HS-27A (cell line): Measurements from ENCODE around the gene SIGLEC7.

ENCODE experiments used
- DNase-seq: peaks from one replicate; pipeline ENCODE4 v3.0.0-alpha.2; 2012; ENCODE audit warnings: low read depth, missing footprints

SIGLEC7 gene

GRCh38 chr19:51169283-51169918, 27.3 kb downstream of the SIGLEC7 start:
- DNase-seq = peak; percentile 20

- no peak for DNase-seq
These were observed 30.1 kb downstream of the SIGLEC7 start for GRCh38 chr19:51172223-51172622.

DNA sequence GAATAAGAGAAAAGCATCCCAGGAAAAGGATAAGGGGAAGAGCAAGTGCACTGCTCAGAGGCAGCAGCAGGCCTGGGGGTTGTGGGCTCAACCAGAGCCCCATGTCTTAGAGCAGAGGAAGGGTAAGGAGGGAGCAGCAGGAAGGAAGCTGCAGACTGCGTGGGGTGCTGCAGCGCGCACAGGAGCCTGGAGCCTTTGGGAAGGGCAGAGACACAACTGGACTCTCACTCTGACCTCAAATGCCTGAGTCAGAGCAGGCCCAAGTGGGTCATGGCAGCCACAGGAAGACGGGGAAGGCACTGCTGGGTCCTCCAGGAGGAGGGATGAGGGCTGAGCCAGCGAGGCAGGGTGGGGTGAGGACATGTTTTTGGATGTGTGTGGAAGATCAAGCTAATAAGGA, 31.6 kb downstream of the SIGLEC7 start:
- no peak for DNase-seq

DNA sequence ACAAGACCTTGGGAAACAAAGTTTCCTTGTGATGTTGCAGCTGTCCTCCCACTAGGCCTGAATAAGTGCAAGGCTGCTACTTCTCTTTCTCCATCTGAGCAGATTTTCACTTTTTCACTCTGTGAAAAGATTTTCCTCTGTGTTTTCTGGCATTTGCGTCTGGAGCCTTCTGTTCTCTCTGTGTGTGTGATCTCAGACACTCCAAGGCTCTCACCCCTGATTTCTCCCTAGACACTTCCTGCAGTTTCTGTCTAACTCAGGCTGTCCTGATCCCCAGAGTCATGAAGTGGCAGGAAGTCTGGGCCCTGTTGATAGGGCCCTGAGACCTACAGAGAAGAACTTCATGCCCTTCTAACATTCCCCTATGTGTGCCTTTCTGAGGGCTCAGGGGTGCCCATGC, 37.2 kb downstream of the SIGLEC7 start:
- no peak for DNase-seq

GRCh38 chr19:51181377-51181912, 39.3 kb downstream of the SIGLEC7 start:
- DNase-seq = no peak

DNA sequence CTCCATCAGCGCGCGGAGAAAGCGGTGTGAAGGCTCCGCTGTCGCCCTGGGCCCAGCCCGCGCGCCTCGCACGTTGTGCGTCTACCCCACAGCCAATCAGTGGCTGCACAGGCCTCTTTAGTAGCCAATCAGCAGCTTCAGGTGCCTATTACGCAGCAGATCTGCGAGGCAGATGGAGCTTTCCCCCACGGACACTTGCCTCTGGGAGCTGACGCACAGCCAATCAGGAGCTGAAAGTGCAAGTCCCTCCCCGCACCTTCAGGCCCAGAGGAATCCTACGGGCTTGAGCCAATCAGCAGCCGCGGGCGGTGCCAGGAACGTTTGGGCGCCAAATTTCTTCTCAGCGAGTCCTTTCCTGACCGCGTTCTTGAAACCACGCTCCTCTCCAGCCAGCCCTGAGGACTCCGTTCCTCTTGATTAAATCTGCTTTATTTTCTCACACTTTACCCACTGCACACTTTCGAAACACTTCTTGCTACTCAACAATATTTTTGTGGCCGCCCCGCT, 39.9 kb downstream of the SIGLEC7 start:
- no peak for DNase-seq

DNA sequence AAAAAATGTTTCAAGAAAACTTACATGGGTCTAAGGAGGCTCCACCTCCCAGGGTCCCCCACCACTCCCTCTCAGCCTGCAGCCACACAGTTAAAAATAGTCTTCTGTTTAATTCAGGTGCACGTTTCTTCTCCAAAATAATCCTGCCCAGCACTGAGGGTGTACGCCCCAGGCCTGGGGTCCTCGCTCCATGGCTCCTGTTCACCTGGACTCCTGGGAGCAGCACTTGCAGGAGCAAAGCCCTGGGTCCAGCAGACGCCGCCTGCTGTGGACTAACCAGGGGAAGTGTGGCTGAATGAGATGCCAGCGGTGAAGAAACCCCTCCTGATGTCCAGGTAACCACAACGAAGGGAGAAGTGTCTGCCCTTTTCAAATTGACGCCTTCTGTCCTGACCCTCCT, 41.5 kb downstream of the SIGLEC7 start:
- DNase-seq = no peak

GRCh38 chr19:51185069-51185867, 43.2 kb downstream of the SIGLEC7 start:
- no peak for DNase-seq

DNA sequence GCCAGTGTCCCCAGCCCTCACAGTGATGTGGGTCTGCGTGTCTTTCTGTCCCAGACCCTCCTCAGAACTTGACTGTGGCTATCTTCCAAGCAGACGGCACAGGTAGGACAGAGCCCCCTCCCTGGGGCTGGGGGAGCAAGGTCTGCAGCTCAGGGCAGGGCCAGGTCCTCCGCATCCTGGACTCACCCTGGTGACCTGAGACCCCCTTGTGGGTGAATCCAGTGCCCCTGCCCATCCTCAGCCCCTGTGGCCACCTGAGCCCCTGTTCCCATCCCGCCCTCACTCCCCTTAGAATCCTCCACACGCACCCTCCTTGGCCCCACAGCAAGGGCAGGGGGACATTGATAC, 43.7 kb downstream of the SIGLEC7 start:
- no peak for DNase-seq

DNA sequence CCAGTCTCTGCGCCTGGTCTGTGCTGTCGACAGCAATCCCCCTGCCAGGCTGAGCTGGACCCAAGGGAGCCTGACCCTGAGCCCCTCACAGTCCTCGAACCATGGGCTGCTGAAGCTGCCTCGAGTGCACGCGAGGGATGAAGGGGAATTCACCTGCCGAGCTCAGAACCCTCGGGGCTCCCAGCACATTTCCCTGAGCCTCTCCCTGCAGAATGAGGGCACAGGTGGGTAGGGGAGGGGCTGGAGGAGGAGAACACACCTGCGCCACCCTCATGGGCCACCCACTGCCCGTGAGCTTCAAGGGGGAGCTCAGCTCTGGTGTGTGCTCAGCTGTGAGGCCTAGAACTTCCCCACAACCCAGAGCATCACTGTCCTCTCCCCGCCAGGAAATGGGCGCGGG, 44.2 kb downstream of the SIGLEC7 start:
- DNase-seq = no peak

DNA sequence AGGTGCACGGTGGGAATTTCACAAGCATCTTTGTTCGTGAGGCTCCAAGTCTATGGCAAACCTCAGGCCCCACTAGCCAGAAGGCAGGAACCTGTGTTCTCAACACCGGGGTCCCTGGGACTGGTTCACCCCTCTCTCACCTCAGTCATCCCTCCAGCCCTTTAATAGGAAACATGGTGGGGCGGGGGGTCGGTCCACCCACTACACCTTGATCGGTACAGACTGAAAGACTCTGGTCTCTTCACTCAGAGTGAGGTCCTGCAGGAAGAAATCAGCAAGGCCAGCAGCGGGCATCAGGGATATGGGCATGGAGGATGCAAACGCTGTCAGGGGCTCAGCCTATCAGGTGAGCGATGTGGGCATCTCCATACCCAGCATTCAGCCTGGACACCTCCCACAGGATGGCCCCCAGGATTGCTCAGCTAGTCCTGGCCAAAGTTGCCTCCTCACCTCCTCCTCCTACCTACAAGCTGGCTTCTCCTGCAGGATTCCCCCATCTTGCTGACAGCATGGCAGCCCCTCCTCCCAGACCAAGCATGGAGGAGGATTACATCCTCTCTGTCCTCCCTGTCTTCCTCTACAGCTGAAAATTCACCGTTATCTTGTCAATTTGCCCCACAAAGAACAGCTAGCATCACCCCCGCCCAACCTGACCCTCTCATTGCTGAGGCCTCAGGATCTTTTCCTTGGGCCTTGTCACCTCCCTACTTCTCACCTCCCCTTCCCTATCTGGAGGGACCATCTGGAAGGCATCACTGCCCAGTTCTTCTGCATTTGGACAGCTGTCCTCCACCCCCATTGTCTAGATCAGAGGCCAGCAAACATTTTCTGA, 45.5 kb downstream of the SIGLEC7 start:
- no peak for DNase-seq

GRCh38 chr19:51188227-51188559, 46.1 kb downstream of the SIGLEC7 start:
- DNase-seq = no peak

DNA sequence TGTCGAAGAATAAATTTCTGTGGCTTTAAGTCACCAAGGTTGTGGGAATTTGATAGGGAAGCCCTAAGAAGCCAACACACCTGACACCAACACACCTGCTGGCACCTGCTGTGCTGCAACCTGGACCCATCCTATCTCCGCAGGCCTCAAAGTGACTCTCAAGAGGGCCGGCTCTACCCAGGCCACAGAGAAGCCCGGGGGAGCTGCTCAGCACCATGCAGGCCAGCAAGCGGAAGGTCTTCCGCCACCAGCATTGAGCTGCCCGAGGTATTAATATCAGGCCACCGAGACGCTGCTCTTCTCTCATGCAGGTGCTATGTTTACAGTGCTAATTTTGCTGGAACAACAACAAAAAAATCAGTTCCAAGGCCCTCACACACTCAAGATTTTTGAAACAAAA, 50.6 kb downstream of the SIGLEC7 start:
- DNase-seq = no peak

GRCh38 chr19:51194527-51195315, 52.6 kb downstream of the SIGLEC7 start:
- no peak for DNase-seq

GRCh38 chr19:51195316-51195586, 53.1 kb downstream of the SIGLEC7 start:
- DNase-seq = no peak

DNA sequence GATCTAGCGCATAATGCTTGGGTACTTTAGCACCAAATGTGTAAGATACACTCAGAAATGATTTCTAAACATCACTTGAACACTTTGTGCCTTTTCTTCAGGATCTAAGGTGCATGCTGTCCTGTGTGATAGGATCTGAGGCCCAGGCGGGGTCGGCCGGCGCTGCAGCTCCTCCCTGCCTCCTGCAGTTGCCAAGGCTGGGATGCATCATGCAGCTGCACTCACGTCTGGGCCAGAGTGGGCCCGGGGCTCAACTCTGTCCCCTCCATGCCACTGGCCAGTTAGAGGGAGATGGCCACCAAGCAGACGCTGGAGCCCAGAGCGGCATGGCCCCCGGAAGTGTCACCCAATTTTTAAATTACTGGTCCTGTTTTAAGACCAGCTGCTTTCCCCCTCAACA, 53.5 kb downstream of the SIGLEC7 start:
- DNase-seq = no peak

DNA sequence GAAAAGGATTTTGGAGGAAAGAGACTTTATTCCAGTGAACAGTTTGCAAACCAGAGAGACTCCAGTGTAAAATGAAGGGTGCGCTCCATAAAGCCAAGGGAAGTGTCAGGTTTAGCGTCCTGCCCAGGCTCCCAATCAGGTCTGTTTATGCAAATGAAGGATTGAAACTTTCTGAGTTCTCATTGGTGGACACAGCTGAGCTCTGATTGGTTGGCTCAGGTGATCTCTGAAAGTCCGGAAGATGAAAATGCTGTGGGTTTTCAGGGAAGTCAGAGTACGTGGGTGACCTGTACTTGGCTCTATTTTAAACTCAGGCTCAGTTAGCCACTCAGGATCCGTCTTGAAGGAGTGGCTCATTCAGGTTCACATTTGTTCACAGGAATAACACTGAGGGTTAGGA, 54.1 kb downstream of the SIGLEC7 start:
- DNase-seq = no peak

- no peak for DNase-seq
These were observed 56.5 kb downstream of the SIGLEC7 start for GRCh38 chr19:51198641-51199040.

DNA sequence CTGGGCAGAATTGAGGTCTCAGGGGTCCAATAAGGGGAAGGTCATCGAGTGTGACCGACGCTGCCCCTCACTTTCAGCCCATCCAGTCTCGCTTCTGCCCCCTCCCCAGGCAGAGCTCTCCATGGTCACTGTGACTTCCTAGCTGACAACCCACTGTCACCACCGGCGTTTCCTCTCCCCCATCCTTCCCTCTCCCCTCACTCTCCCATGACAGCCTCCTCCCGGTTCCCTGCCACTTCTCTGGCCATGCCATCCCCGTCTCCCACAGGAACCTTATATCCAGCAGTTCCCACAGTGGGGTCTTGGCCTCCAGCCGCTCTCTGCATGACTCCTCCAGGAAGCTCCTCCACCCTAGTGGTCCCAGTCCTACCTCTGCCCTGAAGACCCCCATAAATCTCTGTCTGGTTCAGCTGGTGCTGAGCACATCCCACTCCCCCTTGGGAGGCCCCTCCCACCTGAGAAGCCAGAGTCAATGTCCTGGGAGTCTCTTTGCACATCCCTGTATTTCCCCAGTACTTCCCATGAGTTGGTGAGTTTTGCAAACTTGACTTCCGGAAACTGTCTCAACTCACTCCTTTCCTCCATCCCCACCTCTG, 58.1 kb downstream of the SIGLEC7 start:
- no peak for DNase-seq

- no peak for DNase-seq
These were observed 59.6 kb downstream of the SIGLEC7 start for GRCh38 chr19:51201712-51202111.
